PC-9 (cell line): ENCODE data around the gene KRT4. TPM values are rescaled to one million over a fixed set of nuclear protein-coding genes. Genes with fewer than 3 reads are reported as not detected.

ENCODE experiments used
- BruUV-seq: library from RNA; stranded (reverse); fragments of 400-500 nt; replicated peaks from 2 replicates; lab custom pipeline; 2021; lab: Mats Ljungman, UMichigan
- CTCF ChIA-PET: fragments of 300-600 bp; sonication (Branson Sonifier 250); formaldehyde crosslinking; loops from one replicate; lab custom pipeline; 2022; ENCODE audit warnings: antibody characterized with exemption; lab: Charles Lee
- POLR2A ChIA-PET: fragments of 300-600 bp; sonication (Branson Sonifier 250); formaldehyde crosslinking; loops from one replicate; lab custom pipeline; 2022; ENCODE audit warnings: antibody characterized with exemption; ENCODE audit not compliant: unreplicated experiment; lab: Charles Lee
- DNase-seq, 2 experiments: peaks; one replicate each; pipeline versions ENCODE4 v3.0.0 to v3.0.0-alpha.2; 2015 to 2022; ENCODE audit warnings: mixed read lengths in 1 of 2
- H2AFZ ChIP-seq: fragments of 200-600 bp; sonication (generic); 2 replicates; pipeline ENCODE4 v1.8.1; 2017; ENCODE audit warnings: antibody characterized with exemption
- H3F3A ChIP-seq: fragments of 200-600 bp; sonication (generic); 2 replicates; pipeline ENCODE4 v1.8.1; 2017; ENCODE audit warnings: antibody characterized with exemption, mild to moderate bottlenecking, low read depth; ENCODE audit not compliant: insufficient read depth
- H3K27ac ChIP-seq: fragments of 200-600 bp; sonication (generic); 2 replicates; pipeline ENCODE4 v1.6.1; 2016; ENCODE audit warnings: mixed run types
- H3K27me3 ChIP-seq: fragments of 200-600 bp; sonication (generic); 2 replicates; pipeline ENCODE4 v1.6.1; 2016; ENCODE audit warnings: low read depth, mixed run types; ENCODE audit not compliant: insufficient read depth
- H3K36me3 ChIP-seq: fragments of 200-600 bp; sonication (generic); 2 replicates; pipeline ENCODE4 v1.6.1; 2016; ENCODE audit warnings: low read depth, mixed run types
- H3K4me1 ChIP-seq: fragments of 200-600 bp; sonication (generic); replicated peaks from 2 replicates; pipeline ENCODE4 v1.6.1; 2016; ENCODE audit warnings: mixed run types; ENCODE audit not compliant: insufficient read depth
- H3K4me2 ChIP-seq: fragments of 200-600 bp; sonication (generic); 2 replicates; pipeline ENCODE4 v1.6.1; 2017; ENCODE audit warnings: mixed run types
- H3K4me3 ChIP-seq: fragments of 200-600 bp; sonication (generic); 2 replicates; pipeline ENCODE4 v1.6.1; 2016; ENCODE audit warnings: mixed run types
- H3K79me2 ChIP-seq: fragments of 200-600 bp; sonication (generic); 2 replicates; pipeline ENCODE4 v1.6.1; 2017; ENCODE audit warnings: low read depth, mixed run types
- H3K9me2 ChIP-seq: fragments of 200-600 bp; sonication (generic); 2 replicates; pipeline ENCODE4 v1.8.1; 2017; ENCODE audit warnings: mild to moderate bottlenecking; ENCODE audit not compliant: insufficient read depth
- H3K9me3 ChIP-seq: fragments of 200-600 bp; sonication (generic); 2 replicates; pipeline ENCODE4 v1.8.1; 2016; ENCODE audit warnings: low read depth; ENCODE audit not compliant: insufficient read depth
- H4K20me1 ChIP-seq: fragments of 200-600 bp; sonication (generic); 2 replicates; pipeline ENCODE4 v1.8.1; 2017; ENCODE audit not compliant: insufficient read depth
- CTCF ChIP-seq: fragments of 200-600 bp; sonication (generic); conservative IDR thresholded peaks from 2 replicates; pipeline ENCODE4 v1.6.1; 2017; ENCODE audit warnings: mixed run types, antibody characterized with exemption, mild to moderate bottlenecking, moderate library complexity
- EZH2 ChIP-seq: fragments of 200-600 bp; sonication (generic); IDR thresholded peaks from 2 replicates; pipeline ENCODE4 v1.8.0; 2017; ENCODE audit warnings: antibody characterized with exemption, low read depth
- intact Hi-C: fragments of 100-400 bp; cut with micrococcal nuclease; formaldehyde crosslinking; loops from one replicate; pipeline ENCODE4 v1.10.0; 2022; ENCODE audit not compliant: unreplicated experiment
- total RNA-seq: library from RNA; stranded (reverse); gene quantifications from 2 replicates; pipeline ENCODE4 v1.2.3, GENCODE V29; 2021

The KRT4 gene
- total RNA-seq, 1 experiment from 2014 or later: 3.0 TPM

GRCh38 chr12:52837413-52837741, 23.5 kb upstream of the KRT4 start:
- Histone ChIP-seq H3K36me3 (no peaks in the 10 kb centered on the region), H3K9me3 (no peaks in the 10 kb centered on the region), H2AFZ (no peak overlapping the region), H3K27ac (no peak overlapping the region), H3F3A (no peaks in the 10 kb centered on the region), H3K4me2 (peak overlapping the region; percentile 20; the same call in 1 of the 2 replicates), H4K20me1 (no peaks in the 10 kb centered on the region), H3K4me1 (peaks cover 16% of the 10 kb centered on the region), H3K9me2 (no peaks in the 10 kb centered on the region), H3K27me3 (no peaks in the 10 kb centered on the region), H3K79me2 (no peaks in the 10 kb centered on the region), H3K4me3 (no peak overlapping the region)
- TF ChIP-seq CTCF (no peak), EZH2 (no peak)
- DNase-seq: peak; percentile 34 to 63
- BruUV-seq: no TSS peak
- intact Hi-C loops: no loop called here
- POLR2A ChIA-PET: no interaction called here
- CTCF ChIA-PET: no interaction called here

- no peak overlapping the region for H2AFZ ChIP-seq
- CTCF ChIA-PET: interaction anchor here (0.5 kb wide), 1 partner anchor 816 kb away, joined by 3 read pairs; no protein-coding TSS in a partner anchor
Observed at GRCh38 chr12:52836491-52837412, 22.8 kb upstream of the KRT4 start.

GRCh38 chr12:52836042-52836466, 22.1 kb upstream of the KRT4 start:
- H4K20me1 ChIP-seq: no peaks in the 10 kb centered on the region
- no peaks in the 10 kb centered on the region for H3K27me3 ChIP-seq
- intact Hi-C loops: no loop called here
- BruUV-seq: no TSS peak
- peaks cover 16% of the 10 kb centered on the region for H3K4me1 ChIP-seq
- H3K79me2 ChIP-seq: no peaks in the 10 kb centered on the region
- ChIA-PET CTCF (no interaction called here), POLR2A (no interaction called here)
- no peaks in the 10 kb centered on the region for H3K9me2 ChIP-seq
- no peak overlapping the region for H3K4me3 ChIP-seq
- no peaks in the 10 kb centered on the region for H3F3A ChIP-seq
- no peaks in the 10 kb centered on the region for H3K36me3 ChIP-seq
- TF ChIP-seq EZH2 (no peak), CTCF (no peak)
- no peaks in the 10 kb centered on the region for H3K9me3 ChIP-seq
- H3K27ac ChIP-seq: no peak overlapping the region
- no peak for DNase-seq
- H3K4me2 ChIP-seq: no peak overlapping the region
- no peak overlapping the region for H2AFZ ChIP-seq

More at GRCh38 chr12:52836491-52837412, 22.8 kb upstream of the KRT4 start:
- Histone ChIP-seq H3K4me2 (peak overlapping the region; percentile 20; the same call in 1 of the 2 replicates), H3K27ac (no peak overlapping the region), H3K36me3 (no peaks in the 10 kb centered on the region), H3K27me3 (no peaks in the 10 kb centered on the region), H3K9me2 (no peaks in the 10 kb centered on the region), H4K20me1 (no peaks in the 10 kb centered on the region), H3K4me3 (no peak overlapping the region), H3F3A (no peaks in the 10 kb centered on the region), H3K79me2 (no peaks in the 10 kb centered on the region), H3K9me3 (no peaks in the 10 kb centered on the region), H3K4me1 (peaks cover 16% of the 10 kb centered on the region)
- TF ChIP-seq CTCF (no peak), EZH2 (no peak)
- POLR2A ChIA-PET: no interaction called here
- no TSS peak for BruUV-seq
- DNase-seq: no peak
- intact Hi-C loops: no loop called here
